H1 (cell line): ENCODE measurements around the gene CYBB. TPM values are rescaled to one million over a fixed set of nuclear protein-coding genes. Genes with fewer than 3 reads are reported as not detected.

Experiments used
- CHD7 ChIP-seq: fragments of 300-600 bp; sonication (generic); IDR thresholded peaks from 2 replicates; pipeline ENCODE4 v1.7.1; 2012; ENCODE audit warnings: low read length, moderate library complexity, mild to moderate bottlenecking, inconsistent platforms; ENCODE audit not compliant: insufficient replicate concordance
- CREB1 ChIP-seq: IDR thresholded peaks from 2 replicates; pipeline ENCODE4 v1.6.1; 2012; ENCODE audit warnings: inconsistent platforms
- RAD21 ChIP-seq, 2 experiments: IDR thresholded peaks in 1 of 2; conservative IDR thresholded peaks in 1 of 2; 2 replicates each; pipeline ENCODE4 v1.6.1; 2011; ENCODE audit warnings: low read depth in 2 of 2, low read length in 2 of 2, improper control_type of control experiment in 1 of 2, inconsistent platforms in 1 of 2, mild to moderate bottlenecking in 1 of 2, moderate library complexity in 1 of 2
- polyA plus RNA-seq, 7 experiments: library from polyadenylated mRNA; depleted of rRNA in 3 of 7; stranded (reverse) in 5 of 7; unstranded in 2 of 7; fragments of >200 nt in 5 of 7; fragments of 200-250 nt in 2 of 7; gene quantifications; 1 replicate in 5 of 7; 2 replicates in 1 of 7; 4 replicates in 1 of 7; pipeline versions ENCODE4 v1.2.1 to v1.2.3, GENCODE V29; 2011 to 2013; ENCODE audit warnings: missing spikeins in 2 of 7, mixed read lengths in 2 of 7
- total RNA-seq: library from RNA; stranded (reverse); fragmentation: NEBNext Ultra II Directional; extraction: Animal tissue kit (Norgen Biotek cat#: 25700); gene quantifications from 2 replicates; pipeline ENCODE4 v1.2.1, GENCODE V29; 2021

Gene CYBB
- total and polyA plus RNA-seq, 2 of the 8 experiments (the other 6 are each of a cell fraction or from before 2014, with no cell fraction given) = 0.03 to 0.09 TPM

GRCh38 chrX:37752936-37753335 lies 26.9 kb upstream of the CYBB start (continued):
- TF ChIP-seq CHD7 = no peak
- TF ChIP-seq RAD21 (IDR thresholded peaks at IDR 0.05 in 1 of 2, conservative IDR thresholded peaks at IDR 0.05 in 1 of 2; ENCODE audit: low read depth in 2 of 2, low read length in 2 of 2) = no peak
- TF ChIP-seq CREB1 = no peak
